ENCODE measurements around the gene GRM3.

DNA sequence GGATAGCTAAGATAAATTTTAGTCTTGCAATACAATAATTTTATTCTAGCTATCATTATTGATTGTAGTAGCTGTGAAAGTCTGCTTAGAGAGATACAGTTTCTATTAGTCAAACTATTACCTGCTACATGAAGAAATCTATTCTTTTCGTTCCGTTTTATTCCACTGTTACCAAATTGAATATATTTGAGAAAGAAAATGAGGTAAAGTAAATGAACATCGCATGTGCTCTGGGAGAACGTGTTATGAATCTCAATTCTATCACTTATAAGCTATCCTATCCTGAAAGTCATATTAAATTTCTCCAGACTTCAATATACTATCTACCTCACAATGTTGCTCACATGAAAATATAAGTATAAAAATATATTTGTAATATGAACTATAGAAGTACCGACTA lies 21.3 kb downstream of the GRM3 start:
- TF ChIP-seq ZNF274 (IDR thresholded peaks at IDR 0.05; ENCODE audit: low read depth, low read length), result no peak
- TF ChIP-seq SUZ12 (IDR thresholded peaks at IDR 0.05; ENCODE audit: extremely low read depth, insufficient read depth, insufficient read length), result no peak

Measured in NT2/D1 (cell line).